Spinal cord (tissue), 10 donors: ENCODE results near the gene EML1. TPM values are rescaled to one million over a fixed set of nuclear protein-coding genes. Genes with fewer than 3 reads are reported as not detected.

Experiments used
- DNase-seq, 6 donors: peaks; one replicate each; pipeline versions ENCODE4 v3.0.0 to v3.0.0-alpha.2; 2013 to 2015; ENCODE audit warnings: low spot score in 6 of 6, low read depth in 4 of 6
- H3K27ac ChIP-seq: one replicate; pipeline ENCODE4 v1.5.1; 2013; ENCODE audit warnings: low read depth, low read length, control low read depth
- H3K27me3 ChIP-seq: one replicate; pipeline ENCODE4 v1.6.1; 2013; ENCODE audit warnings: low read length; ENCODE audit not compliant: control insufficient read depth, insufficient read depth
- H3K36me3 ChIP-seq: one replicate; pipeline ENCODE4 v1.6.1; 2013; ENCODE audit warnings: low read length; ENCODE audit not compliant: control insufficient read depth, insufficient read depth
- H3K4me1 ChIP-seq: one replicate; pipeline ENCODE4 v1.6.1; 2013; ENCODE audit warnings: low read length; ENCODE audit not compliant: control insufficient read depth, insufficient read depth
- H3K4me3 ChIP-seq: one replicate; pipeline ENCODE4 v1.5.1; 2013; ENCODE audit warnings: low read depth, low read length, control low read depth
- H3K9me3 ChIP-seq: one replicate; pipeline ENCODE4 v1.6.1; 2013; ENCODE audit warnings: low read length; ENCODE audit not compliant: control insufficient read depth, insufficient read depth
- WGBS: methylation state at CpG from one replicate; pipeline ENCODE4 v1.1.5; 2013; ENCODE audit warnings: missing lambda C conversion rate; ENCODE audit not compliant: insufficient coverage; 5-methylcytosine and 5-hydroxymethylcytosine counted together
- polyA plus RNA-seq, 2 donors: library from polyadenylated mRNA; unstranded; fragments of 120-200 nt; gene quantifications; one replicate each; pipeline ENCODE4 v1.2.1, GENCODE V29; 2013; ENCODE audit not compliant: insufficient read length in 2 of 2
- total RNA-seq, 2 donors: library from RNA; depleted of rRNA in 1 of 2; stranded (reverse); fragments of 120-200 nt in 1 of 2; fragments of >200 nt in 1 of 2; gene quantifications; one replicate each; pipeline versions ENCODE4 v1.2.3 to v1.2.4, GENCODE V29; 2013 to 2014
- donor health status: healthy.

EML1 gene
- total and polyA plus RNA-seq, 4 donors = 23.1 to 40.4 (median 34.9) TPM

DNA sequence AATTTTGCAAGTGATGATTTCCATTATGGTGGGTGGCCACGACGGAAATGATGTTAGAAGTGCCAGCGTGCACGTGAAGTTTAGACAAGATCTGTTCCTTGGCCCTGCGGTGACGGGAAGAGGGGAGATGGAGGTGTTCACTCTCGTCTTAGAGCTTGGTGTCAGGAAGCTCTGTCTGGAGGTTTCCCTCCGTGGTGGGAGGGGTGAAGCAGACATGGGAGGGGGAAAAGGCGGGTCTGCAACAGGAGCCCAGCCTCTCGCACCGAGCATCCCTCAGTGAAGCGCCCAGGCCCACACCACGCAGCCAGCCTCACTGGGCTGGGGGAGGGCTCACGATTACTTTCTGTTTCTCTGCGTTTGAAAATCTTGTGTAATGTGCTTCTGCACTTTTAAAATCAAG is 26.3 kb downstream of the EML1 start:
- Histone ChIP-seq H3K4me3 (no peak overlapping the region), H3K36me3 (no peaks in the 10 kb centered on the region), H3K27ac (no peak overlapping the region), H3K27me3 (no peaks in the 10 kb centered on the region), H3K4me1 (peaks cover 21% of the 10 kb centered on the region), H3K9me3 (no peaks in the 10 kb centered on the region)
- 61% methylated on average over 9 of the region's 15 CpGs for WGBS
- no peak for DNase-seq

DNA sequence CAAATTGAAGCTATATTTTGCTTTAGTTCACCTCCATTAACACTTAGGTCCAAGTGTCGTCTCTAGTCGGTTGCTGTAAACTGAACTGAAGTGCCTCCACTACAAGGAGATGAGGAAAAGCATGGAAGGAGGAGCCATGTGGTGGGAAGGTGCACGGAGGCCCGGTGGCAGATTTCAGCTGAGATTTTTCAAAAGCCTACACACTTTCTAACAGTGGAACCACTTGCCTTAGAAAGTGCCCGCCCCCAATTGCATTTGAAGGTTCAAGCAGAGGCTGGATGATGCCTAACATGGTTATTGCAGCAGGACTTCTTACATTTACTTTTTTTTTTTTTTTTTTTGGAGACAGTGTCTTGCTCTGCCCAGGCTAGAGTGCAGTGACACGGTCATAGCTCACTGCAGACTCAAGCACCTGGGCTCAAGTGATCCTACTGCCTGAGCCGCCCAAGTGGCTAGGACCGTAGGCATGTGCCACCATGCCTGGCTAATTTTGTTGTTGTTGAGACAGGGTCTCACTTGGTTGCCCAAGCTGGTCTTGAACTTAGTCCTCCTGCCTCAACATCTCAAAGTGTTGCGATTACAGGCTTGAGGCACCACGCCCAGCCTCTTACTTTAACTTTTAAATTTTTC is 27.6 kb downstream of the EML1 start:
- Histone ChIP-seq H3K4me3 (no peak overlapping the region), H3K36me3 (no peaks in the 10 kb centered on the region), H3K4me1 (peaks cover 21% of the 10 kb centered on the region), H3K9me3 (no peaks in the 10 kb centered on the region), H3K27ac (no peak overlapping the region), H3K27me3 (no peaks in the 10 kb centered on the region)
- WGBS = 100% methylated on average over 3 of the region's 10 CpGs
- no peak for DNase-seq

DNA sequence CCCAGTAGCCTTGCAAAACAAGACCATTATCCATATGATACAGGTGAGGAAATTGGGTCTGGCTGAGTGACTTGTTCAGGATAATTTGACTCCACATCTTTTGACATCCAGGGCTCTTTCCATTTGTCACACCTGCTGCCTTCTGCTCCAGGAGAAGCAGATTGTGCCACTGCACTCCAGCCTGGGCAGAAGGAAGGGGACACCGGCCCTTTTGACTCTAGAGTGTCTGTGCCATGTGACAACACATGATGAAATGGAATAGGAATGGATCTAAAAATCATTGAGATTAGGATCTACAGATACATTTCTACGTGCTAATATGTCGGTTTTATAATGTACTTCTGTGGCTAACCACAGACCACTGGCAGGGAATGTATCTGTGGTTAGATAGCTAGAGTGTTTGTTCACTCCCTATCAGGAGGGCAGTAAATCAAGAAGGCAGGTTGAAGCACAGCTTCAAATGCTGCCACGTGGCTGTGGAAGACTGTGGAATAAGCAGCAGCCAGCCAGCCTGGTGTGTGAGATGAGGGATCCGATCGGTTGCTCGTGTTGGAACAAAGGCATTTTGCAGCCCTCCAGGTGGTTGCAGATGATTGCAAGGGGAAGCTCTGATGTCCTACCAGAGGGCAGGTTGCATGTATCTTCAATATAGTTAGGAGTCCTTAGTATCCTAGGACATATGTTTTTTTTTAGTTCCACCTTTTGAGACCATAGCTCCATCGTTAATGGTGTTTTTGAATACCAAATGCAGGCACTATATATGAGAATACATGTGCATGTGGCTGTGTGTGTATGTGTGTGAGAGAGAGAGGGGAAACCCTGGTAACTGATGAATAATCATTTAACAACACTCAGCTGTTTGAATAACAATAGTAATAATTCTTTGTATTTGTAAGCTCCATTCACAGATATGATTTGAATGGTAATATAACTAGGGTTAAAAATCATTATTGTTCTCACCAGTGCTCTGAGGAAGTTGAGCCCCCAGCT is 28.6 kb downstream of the EML1 start:
- Histone ChIP-seq H3K36me3 (no peaks in the 10 kb centered on the region), H3K4me3 (no peak overlapping the region), H3K4me1 (peaks cover 21% of the 10 kb centered on the region), H3K9me3 (no peaks in the 10 kb centered on the region), H3K27me3 (no peaks in the 10 kb centered on the region), H3K27ac (no peak overlapping the region)
- DNase-seq = peak in 2 of 6 donors; percentile 66 to 92
- WGBS = 51% methylated on average over 7 of the region's 8 CpGs

DNA sequence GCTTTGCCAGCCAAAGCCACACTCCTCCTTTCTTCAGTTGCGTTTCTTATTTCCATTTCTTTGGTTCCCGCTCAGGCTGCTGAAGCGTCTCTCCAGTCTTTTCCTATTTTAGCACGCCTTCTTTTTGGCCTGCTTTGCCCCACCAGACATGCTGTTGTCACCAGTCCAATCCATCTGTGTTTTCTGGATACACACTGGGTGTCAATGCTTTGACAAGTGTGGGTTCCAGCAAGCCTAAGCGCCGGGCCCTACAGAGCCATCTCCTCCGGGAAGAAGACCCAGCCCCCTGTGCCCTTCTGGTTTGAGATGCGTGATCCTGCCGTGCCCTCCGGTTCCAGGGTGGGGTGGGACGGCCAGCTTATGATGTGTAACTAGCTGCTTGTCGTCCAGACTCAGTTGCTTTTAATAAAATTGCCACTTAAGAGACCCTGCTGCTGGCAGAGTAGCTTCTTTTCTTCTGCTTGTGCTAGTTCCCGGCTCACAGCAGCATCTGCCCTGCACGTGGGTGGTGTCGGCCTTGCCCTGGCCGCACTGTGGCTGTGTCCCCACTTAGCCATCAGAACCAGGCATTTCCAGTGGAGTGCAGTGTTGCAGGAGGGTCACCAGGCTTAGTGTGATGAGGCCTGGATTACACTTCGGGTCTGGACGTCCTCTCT is 29.7 kb downstream of the EML1 start:
- no peak overlapping the region for H3K27ac ChIP-seq
- no peaks in the 10 kb centered on the region for H3K9me3 ChIP-seq
- 45% methylated on average over 16 of the region's 18 CpGs for WGBS
- H3K27me3 ChIP-seq = no peaks in the 10 kb centered on the region
- peaks cover 21% of the 10 kb centered on the region for H3K4me1 ChIP-seq
- DNase-seq = peak in 2 of 6 donors; percentile 37 to 97
- H3K36me3 ChIP-seq = no peaks in the 10 kb centered on the region
- H3K4me3 ChIP-seq = no peak overlapping the region

DNA sequence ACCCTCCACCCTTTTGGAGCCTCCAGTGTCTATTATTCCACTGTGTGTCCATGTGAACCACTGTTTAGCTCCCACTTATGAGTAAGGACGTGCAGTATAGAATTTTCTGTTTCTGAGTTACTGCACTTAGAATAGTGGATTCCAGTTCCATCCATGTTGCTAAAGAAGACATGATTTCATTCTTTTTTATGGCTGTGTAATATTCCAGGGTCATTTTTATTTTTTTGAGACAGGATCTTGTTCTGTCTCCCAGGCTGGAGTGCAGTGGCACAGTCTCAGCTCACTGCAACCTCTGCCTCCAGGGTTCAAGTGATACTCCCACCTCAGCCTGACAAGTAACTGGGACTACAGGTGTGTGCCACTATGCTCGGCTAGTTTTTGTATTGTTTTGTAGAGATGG is 31.6 kb downstream of the EML1 start:
- peaks cover 21% of the 10 kb centered on the region for H3K4me1 ChIP-seq

DNA sequence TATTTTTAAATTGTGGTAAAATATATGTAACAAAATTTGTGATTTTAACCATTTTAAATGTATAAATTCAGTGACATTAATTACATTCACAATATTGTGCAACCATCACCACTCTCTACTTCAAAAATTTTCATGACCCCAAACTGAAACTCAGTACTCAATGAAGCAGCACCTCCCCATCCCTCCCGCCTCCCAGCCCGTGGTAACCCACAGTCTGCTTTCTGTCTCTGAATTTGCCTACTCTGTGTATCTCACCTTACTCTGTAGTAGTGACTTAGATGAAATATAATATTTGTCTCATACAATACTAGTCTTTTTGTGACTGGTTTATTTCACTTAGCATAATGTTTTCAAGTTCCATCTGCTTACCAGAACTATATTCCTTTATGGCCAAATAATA is 36.2 kb downstream of the EML1 start:
- Histone ChIP-seq H3K9me3 (no peaks in the 10 kb centered on the region), H3K4me1 (no peaks in the 10 kb centered on the region), H3K36me3 (no peaks in the 10 kb centered on the region), H3K4me3 (no peak overlapping the region), H3K27ac (no peak overlapping the region), H3K27me3 (no peaks in the 10 kb centered on the region)
- no CpG with 5 or more reads among the region's 2 CpGs for WGBS
- DNase-seq = no peak

More for the DNA sequence above, 31.6 kb downstream of the EML1 start:
- no CpG with 5 or more reads among the region's 2 CpGs for WGBS
- no peaks in the 10 kb centered on the region for H3K27me3 ChIP-seq
- no peak overlapping the region for H3K4me3 ChIP-seq
- no peaks in the 10 kb centered on the region for H3K36me3 ChIP-seq
- H3K9me3 ChIP-seq = no peaks in the 10 kb centered on the region
- H3K27ac ChIP-seq = no peak overlapping the region
- DNase-seq = no peak

DNA sequence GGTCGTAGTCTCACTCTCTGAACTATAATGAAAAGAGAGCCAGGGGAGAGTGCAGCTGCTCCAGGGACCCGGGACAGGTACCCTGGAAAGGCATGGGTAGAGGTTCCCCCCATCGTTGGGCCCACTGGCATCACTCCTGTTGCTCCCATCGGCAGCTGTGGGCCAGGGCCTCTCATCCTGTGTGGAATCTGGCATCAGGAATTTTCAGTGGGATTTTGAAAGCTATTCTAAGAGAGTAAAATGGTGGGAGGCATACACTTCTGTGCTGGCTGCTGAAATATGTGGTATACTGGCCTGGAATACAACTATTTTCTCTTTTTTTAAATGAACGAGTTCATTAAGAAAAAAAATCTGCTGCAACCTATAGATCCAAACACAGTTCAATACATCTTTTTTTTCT is 38.1 kb downstream of the EML1 start:
- Histone ChIP-seq H3K4me3 (no peak overlapping the region), H3K27me3 (no peaks in the 10 kb centered on the region), H3K4me1 (no peaks in the 10 kb centered on the region), H3K36me3 (no peaks in the 10 kb centered on the region), H3K27ac (no peak overlapping the region), H3K9me3 (no peaks in the 10 kb centered on the region)
- no peak for DNase-seq
- WGBS = 73% methylated on average over 4 of the region's 5 CpGs

DNA sequence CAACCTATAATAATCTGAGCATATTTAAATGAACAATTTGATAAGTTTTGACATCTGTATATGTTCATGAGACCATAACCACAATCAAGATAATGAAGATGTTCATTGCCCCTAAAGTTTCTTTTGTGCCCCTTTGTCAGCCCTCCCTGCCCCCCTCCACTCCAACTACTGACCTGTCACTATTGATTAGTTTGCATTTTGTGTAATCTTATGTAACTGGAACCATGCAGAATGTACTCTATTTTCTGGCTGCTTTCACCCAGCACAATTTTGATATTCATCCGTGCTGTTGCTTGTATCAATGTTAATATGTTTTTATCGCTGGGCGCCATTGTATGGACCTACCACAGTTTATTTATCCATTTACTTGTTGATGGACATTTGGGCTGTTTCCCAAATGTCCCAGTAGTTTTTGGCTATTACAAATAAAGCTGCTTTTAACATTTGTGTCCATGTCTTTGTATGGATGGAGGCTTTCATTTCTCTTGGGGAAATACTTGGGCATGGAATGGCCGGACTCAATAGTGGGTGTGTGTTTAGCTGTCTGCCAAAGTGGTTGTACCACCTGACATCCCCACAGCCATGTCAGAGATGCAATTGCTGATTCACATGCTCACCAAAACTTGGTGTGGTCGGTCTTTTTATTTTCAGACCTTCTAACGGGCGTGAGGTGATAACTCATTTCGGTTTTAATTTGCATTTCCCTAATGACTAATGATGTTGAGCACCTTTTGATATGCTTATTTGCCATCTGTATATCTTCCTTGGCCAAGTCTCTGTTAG is 38.9 kb downstream of the EML1 start:
- Histone ChIP-seq H3K9me3 (no peaks in the 10 kb centered on the region), H3K27ac (no peak overlapping the region), H3K4me3 (no peak overlapping the region), H3K4me1 (no peaks in the 10 kb centered on the region), H3K36me3 (no peaks in the 10 kb centered on the region), H3K27me3 (no peaks in the 10 kb centered on the region)
- 71% methylated on average over 5 of the region's 8 CpGs for WGBS
- DNase-seq = peak in 1 of 6 donors; percentile 66

DNA sequence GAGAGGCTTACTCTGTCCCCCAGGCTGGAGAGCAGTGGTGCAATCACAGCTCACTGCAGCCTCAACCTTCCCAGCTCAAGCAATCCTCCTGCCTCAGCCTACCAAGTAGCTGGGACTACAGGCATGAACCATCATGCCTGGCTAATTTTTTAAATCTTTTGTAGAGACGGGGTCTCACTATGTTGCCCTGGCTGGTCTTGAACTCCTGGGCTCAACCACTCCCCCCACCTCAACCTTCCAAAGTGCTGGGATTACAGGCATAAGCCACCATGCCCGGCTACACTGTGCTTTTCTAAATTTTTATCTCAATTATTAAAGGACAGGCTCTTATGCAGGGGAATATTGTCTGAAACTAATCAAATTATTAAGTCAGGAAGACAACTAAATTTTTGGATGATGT is 44.6 kb downstream of the EML1 start:
- no peak for DNase-seq
- H3K9me3 ChIP-seq = no peaks in the 10 kb centered on the region
- H3K36me3 ChIP-seq = no peaks in the 10 kb centered on the region
- H3K4me3 ChIP-seq = no peak overlapping the region
- no CpG with 5 or more reads among the region's 2 CpGs for WGBS
- peaks cover 6% of the 10 kb centered on the region for H3K4me1 ChIP-seq
- no peak overlapping the region for H3K27ac ChIP-seq
- H3K27me3 ChIP-seq = no peaks in the 10 kb centered on the region
